Measurements from ENCODE around the gene PPP1R26.
"Not testable (repeated sequence)": the region's sequence is repeated elsewhere in the genome, so short reads cannot be mapped to it uniquely, and the experiment has no call there.

Gene PPP1R26

DNA sequence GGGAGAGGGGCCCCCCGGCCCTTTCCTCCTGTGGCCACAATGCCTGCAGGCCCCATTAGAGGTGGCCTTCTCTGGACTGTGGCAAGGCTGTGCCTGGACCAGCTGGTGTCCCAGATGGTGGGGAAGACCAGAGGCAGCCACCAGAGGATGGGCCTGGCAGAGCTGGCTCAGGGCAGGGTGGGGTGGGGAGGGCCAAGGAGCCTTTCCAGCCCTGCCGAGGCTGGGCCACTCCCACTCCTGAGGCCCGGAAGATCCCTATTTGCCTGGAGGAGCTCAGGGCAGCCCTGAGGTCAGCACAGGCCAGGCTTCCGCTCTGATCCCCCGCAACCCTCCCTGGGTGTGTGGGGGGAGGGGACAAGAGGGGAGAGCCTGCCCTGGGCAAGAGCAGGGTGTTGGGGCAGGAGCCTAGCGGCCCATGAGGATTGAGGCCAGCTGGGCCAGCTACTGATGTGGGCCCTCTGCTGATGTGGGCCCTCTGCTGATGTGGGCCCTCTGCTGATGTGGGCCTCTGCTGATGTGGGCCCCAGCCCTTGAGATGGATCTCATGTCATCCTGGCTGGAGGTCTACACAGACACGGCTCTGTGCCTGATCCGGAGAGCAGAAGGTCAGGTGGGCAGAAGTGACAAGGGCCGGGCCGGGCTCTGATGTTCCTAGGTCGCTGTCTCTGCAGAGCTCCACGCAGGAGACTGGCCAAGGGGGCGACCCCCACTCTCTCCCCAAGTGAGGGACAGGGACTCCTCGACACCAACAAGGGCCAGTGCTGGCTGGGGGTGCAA is 26.9 kb downstream of the PPP1R26 start:
- DNase-seq, result peak; percentile 83

DNA sequence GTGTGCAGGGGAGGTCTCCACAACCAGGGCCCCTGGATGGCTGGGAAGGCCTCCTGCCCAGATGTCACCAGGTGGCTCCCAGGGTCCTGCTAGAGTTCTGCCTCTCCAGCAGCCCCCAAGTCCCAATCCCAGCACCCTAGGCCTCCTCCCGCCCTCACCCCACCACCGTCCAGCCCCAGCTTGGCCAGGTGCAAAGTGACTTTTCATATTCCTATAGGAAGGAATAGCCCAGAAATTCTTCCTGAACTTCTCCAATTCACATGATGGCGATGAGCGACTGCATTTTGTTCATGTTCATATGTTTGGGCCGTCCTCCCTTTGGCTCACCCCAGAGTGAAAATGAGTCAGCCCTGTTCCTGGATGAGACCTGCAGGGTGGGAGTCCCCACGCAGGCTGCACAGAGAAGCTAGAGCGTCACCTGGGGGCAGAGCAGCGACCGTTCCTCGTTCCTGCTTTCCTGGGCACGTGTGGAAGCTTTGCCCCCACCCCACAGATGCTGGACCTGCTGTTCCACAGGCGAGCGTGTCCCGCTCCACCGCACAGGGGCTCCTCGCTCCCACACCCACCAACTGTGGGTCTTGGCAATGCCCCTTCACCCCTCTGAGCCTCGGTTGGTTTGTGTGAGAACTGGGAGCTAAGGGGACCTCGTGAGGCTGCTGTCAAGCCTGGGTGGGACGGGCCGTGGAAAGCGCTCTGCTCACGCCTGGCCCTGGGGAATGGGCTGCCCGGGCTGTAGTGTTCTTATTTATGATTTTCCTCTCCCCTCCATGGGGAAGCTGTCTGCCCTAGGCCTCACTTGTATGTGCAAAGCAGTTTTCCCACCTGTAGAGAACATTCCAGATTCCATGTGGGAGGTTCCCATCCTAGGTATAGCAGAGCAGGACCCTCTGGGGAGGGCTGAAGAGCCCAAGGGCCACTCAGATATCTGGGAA is 27.8 kb downstream of the PPP1R26 start:
- peak; percentile 55 for DNase-seq

DNA sequence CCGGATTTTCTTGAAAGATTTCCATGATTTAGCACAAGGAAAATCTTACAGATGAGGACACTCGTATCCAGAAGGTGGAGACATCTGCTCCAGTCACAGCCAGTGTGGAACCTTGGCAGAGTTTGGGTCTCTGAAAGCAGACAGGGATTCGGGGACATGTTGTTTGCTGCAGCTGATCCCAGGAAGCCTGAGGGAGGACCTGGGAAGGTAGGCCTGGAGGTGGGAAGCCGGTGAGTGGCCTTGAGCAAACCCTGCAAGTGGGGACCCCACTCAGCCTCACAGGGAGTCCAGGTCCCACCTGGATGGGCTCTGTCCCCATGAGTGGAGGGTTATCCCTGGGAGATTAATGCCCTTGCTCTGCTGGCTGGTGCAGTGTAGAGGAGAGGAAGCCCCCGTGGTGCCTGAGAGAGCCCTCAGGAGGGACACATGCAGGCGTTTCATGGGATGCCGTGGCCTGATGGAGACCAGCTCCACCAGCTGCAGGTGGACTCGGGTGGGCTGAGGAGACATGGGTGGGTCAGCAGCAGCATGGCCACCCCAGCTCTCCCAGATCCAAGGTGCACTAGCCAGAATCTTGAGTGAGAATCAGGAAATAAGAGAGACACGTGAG is 28.7 kb downstream of the PPP1R26 start:
- peak; percentile 31 for DNase-seq

DNA sequence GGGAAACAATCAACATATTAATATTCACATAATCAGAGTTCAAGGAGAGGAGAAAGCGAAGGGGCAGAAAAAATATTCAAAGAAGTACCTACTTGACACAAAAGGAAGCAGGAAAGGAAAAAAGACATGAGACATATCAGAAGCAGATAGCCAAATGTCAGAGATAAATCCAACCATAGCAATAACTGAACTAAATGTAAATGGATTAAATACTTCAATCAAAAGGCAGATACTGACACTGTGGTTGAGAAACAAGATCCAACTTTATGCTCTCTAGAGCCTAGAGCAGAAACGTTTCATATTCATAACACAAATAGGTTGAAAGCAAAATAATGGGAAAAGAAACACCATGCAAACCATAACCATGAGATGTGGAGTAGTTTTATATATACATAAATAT is 29.9 kb downstream of the PPP1R26 start:
- no peak for DNase-seq

DNA sequence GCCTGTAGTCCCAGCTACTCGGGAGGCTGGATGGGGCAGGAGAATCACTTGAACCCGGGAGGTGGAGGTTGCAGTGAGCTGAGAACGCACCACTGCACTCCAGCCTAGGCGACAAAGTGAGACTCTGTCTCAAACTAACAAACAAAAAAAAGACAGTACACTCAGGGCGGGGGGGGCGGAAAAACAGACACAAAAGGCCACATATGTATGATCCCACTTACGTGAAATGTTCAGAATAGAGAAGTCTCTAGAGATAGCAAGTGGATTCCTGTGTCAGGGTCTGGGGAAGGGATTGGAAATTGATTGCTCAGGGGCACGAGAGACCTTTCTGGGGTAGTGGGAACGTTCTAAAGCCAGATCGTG is 32.6 kb downstream of the PPP1R26 start:
- DNase-seq, result peak; percentile 15

DNA sequence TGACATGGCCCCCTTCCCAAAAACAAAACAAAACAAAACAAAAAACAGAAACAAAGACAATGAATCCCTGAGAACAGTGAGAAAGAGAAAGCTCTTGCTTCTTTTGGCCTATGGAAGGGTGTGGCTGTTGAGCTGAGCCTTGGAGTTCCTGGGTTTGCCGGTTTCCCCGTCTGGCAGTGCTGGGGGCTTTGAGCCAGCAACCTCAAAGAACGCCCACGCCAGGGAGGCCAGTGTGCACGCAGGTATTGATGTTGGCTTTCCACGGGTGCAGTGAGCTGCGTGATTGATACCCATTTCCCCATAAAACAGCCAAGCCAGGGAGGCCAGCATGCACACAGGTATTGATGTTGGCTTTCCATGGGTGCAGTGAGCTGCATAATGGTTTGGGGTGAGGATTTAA is 33.3 kb downstream of the PPP1R26 start:
- peak; percentile 30 for DNase-seq

DNA sequence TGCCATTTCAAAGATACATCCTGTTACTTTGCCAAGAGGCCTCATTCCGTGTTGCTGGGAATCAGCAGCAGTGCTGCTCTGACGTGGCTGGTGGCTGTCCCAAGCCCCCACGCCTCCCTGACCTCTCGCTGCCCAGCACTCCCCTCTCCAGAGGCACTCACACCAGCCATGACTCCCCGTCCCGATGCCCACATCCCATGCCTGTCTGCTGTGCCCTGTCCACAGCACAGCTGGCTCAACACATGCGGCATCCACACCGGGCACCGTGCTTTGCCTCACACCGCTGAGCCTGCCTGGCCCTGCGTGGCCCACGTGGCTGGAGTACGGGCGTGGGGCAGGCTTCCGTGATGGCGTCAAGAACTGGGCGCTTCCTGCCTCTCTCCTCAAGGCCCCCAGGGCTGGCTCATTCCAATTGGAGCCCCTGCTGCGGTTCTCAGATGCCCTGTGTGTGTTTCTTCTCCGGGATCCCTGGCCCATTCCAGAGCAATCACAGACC is 33.8 kb downstream of the PPP1R26 start:
- DNase-seq, result peak; percentile 38

DNA sequence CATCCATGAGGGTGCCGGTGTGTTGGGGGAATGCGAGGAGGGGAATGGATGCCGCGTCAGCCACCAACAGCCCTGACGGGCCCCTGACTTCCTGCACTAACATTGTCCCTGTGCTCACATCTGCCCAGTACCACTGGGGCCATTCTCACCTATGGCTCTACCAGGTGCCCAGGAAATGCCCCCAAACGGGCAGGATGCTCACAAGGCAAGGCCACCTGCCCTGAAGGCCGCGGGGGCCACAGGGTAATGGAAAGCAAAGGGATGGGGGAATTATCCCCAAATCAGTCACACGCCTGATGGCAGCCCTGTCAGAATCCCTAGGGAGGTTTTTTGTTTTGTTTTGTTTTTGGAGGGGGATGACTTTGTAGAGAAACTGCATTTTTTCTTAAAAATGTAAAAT is 34.3 kb downstream of the PPP1R26 start:
- not testable (repeated sequence) for DNase-seq

DNA sequence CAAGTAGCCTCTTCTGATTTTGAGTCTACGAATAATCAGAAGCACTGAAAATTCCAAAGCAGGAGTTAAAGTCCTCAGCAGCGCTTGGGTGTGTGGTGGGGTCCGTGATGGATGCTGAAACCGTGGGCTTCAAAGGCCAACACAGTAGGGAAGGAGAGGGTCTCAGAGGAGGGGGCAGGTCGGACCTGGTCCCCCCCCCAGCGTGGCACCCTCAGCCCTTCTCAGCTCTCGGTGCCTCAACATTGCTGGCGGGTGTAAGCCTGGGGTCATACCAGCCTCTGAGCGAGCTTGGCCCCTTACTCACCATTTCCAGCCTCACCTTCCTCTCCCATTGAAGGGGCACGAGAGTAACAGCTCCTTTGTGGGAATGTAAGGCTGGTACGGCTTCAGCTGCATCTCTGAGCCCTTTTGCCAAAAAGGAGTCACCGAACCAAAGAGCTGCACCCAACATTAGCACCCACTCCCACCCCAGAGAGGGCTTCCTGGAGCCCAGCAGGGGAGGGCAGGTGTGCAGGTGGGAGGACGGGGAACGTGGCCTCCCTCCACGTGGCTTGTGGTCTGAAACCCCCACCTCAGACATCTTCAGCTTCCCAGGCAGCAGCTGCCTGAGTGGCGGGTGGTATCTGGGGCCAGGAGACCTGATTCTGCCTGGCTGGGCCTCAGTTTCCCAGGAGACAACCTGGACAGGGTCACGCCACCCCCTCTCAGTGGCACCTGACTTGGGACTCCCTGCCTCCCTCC is 34.9 kb downstream of the PPP1R26 start:
- DNase-seq, result peak; percentile 12

DNA sequence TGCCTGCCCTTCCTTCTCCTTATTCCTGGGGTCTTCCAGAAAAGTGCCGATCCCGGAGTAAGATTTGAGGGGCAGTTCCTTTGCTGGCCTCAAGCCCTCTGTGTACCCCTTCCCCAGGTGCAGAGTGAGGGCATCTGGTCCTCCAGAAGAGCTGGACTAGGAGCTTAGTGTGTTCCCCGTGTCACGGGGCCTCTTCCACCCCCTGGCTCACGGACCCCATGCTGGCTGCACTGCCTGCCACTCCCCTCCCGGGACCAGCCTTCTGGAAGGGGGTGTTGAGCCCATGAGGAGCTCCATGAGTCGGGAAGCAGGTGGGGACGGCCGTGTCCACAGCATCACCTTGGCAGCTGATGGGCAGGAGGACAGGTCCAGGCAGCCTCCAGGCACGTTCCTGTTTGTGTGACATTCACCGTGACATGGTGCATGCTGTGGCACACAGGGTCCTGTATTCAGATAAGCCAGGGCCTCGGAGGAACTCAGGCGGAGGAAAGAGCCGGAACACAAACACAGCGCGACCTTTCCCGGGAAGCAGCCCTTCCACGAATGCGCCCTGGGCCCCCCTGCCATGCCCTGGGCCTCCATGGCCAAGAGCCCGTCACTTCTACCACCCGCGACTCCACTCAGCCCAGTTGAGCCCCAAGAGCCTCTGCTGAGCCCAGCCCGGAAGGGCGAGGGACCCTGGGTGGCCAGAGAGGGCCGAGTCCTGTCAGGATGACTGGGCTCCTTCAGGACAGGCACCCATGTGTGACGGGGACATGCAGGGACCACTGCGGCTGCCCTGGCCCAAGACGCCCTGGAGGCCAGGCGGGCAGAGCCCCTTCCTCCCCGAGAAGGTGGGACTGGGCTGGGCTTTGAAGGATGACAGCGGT is 35.7 kb downstream of the PPP1R26 start:
- peak; percentile 46 for DNase-seq

DNA sequence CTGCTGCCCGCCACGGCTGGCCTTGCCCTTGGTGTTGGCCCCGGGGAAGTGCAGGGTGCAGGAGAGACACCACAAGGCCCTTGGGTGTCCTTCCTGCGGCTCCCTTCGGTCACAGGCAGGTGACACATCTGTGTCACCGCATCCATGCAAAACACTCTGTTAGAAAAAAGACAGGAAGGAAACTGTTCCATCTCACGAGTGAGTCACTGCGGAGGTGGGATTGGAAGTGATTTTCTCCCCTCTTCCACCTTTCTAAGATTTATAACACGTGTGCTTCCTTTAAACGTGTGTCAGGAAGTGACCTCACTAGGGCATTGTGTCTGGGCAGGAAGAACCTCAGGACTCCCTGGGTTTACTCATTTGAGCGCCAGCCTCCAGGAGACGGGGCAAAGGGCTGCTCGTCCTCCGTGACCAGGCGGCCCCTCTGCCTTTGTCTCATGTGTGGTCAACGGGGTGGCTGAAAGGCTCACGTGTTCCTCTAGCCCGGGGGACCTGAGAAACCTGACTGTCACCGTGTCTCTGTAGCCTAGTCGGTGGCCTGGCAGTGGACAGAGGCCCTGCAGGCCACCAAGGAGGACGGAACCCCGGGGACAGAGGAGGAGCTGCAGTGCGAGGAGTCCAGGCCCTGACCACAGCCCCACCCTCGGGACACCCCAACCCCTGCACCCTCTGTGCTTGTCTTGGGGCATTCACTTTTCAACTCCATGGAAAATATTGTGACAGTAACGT is 36.7 kb downstream of the PPP1R26 start:
- peak; percentile 43 for DNase-seq

DNA sequence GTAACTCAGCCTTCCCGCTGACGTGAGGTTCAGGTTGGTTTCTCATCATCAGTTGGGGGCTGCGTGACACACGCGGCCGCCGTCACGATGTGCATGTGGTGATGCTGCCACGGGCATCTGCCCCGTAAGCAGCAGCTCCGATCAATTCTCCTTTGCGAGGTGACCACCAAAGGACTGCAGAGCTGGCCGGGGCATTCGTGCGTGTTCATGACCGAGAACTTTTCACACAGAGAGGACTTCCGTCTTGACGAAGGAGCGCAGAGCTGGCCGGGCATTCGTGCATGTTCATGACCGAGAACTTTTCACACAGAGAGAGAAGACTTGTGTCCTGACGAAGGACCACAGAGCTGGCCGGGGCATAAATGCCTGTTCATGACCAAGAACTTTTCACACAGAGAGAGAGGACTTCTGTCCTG is 37.8 kb downstream of the PPP1R26 start:
- DNase-seq, result peak; percentile 41

DNA sequence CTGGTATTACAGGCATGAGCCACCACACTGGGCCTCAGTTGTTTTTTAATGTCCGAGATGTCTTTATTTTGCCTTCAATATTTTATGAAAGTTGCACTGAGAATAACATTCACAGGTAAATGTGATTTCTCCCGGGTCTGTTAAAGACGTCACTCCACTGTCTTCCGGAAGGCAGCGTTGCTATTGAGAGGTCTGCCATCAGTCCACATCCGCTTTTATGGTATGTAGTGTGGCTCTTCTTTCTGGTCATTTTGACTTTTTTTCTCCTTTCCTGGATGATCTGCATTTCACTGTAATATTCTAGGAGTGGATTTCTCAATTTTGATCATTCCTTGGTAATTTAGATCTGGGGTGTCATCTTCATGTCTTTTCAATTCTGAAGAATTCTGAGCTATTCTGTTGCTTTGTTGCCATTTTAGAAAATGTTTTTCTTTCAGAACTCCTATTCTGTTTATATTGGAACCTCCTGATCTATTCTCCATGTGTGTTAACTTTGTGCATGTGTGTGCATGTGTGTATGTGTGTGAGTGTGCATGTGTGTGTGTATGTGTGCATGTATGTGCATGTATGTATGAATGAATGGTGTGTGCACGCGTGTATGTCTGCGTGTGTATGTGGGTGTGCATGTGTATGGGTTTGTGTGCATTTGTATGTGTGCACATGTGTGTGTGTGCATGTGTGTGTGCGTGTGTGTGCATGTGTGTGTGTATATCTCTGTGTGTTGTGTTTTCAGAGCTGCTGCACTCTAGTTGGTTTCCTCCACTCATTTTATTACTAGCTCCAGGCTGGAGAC is 39.8 kb downstream of the PPP1R26 start:
- DNase-seq, result peak; percentile 4

DNA sequence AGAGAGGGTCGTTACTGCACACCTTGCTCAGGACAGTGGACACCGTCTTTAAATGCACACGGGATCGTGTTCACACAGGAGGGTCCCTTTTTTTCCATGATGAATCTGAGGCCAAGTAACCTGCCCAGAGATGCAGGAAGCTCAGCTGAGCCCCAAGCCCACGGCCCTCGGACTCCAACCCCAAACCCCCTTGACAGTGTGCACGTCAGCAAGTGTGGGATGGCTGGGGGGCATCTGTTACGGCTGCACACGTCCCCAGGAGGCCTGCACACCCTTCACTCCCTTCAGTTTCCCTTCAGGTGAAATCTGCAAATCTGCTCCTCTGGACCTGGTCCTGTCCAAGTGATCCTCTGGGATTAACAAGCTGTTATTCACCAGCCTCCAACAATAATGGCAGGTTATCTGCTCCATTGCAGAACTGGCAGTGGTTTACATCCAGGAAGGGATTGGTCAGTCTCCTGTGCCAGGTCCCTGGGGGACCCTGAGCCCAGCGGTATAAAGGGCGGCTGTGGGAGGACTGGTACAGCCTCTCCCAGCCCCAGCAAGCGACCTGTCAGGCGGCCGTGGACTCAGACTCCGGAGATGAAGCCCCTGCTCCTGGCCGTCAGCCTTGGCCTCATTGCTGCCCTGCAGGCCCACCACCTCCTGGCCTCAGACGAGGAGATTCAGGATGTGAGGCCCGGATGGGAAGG is 41.5 kb downstream of the PPP1R26 start, which contains the start of gene LCN1:
TSS of gene LCN1 (plus strand) at position 525 of the 692 bp plus-strand sequence. CDS start at position 583, 58 bp downstream.
- DNase-seq, result no peak

DNA sequence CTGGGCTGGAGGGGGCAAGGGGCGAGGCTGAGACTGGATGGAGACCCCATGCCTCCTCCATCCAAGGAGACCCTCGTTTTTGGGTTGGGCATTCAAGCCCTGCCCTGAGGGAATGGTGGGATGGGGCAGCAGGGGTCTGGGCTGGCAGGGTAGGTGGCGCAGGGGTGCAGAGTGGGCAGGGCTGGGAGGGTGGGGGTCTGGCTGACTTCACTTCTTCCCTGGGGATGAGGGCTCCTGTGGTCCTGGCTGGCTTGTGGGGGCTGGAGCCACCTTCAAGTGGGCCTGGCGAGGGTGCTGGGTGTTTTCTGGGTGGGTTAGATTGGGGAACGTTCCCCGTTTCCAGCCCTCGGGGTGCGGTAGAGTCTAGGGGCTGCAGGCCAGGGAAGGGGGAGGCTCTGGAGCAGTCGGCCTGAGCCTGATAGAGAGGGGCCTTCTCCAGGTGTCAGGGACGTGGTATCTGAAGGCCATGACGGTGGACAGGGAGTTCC is 42.1 kb downstream of the PPP1R26 start:
- no peak for DNase-seq

DNA sequence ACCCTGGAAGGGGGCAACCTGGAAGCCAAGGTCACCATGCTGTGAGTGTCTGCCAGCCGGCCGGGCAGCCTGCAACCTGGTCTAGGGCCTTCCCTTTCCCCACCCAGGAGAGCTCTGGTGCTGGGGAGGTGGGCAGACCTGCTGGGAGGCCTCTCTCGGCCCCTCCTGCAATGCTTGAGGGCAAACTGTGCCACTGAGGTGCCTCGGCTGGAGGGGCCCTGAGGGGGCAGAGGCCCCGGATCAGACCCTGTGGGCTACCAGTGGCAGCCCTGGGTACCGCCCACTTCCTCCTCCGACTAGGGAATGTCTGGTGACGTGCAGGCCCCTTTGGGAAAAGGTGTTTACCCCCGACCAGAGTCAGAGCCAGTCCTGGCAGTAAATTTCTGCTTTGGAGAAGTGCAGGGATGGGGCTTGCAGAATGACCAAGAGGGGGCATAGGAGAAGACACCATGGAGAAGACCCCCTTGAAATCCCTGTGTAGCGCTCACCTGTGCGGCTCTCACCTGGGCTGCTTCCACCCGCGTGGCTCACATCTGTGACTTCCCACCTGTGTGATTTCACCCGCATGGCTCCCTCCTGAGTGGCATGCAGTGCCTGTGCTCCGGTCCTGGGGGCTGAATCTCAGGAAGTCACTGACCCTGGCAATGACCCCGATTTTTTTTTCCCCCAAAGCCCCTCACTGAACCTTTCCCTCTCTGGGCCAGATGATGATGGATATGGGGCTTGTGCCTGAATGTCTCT is 42.7 kb downstream of the PPP1R26 start:
- DNase-seq, result no peak

DNA sequence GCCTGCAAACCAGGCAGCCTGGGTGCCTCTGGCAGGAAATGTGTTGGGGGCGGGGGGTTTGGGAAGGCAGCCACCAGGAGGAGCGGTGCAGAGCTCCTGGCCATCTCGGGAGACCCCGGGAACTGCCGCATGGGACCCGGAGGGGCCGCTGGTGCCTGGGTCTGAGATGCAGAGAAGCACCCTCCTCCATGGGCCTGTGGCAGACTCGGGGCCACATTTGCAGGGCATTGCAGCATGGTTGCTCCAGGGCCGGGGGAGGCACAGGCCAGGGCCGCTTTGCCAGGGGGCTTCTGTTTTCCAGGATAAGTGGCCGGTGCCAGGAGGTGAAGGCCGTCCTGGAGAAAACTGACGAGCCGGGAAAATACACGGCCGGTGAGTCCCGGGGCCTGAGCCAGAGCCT is 43.3 kb downstream of the PPP1R26 start:
- no peak for DNase-seq

DNA sequence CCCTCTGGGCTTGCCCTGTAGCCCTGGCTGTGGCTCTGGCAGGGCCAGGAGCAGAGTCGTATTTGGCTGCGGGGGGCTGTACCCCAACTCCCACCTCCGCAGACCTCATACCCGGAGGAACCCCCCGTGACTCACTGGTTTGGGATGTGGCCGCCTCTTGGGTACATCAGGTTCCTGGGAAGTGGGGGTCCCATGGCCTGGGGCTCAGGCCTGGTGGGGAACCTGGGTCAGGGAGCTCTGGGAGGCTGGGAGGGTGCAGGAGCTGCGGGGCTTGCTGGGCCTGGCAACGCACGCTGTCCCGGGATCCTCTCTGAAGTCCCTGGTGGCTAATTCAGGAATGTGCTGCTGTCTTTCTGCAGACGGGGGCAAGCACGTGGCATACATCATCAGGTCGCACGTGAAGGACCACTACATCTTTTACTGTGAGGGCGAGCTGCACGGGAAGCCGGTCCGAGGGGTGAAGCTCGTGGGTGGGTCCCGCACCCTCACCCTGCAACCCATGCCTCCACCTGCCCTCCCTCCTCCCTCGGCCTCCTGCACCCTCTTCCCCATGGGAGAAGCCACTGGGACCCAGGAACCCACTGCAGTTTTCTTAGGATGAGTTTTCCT is 44.0 kb downstream of the PPP1R26 start:
- DNase-seq, result no peak
